OCI-LY7 (cell line): ENCODE results near the gene RREB1. TPM values are rescaled to one million over a fixed set of nuclear protein-coding genes. Genes with fewer than 3 reads are reported as not detected.

Experiments
- BruUV-seq: library from RNA; stranded (reverse); fragments of 400-500 nt; replicated peaks from 2 replicates; lab custom pipeline; 2021; lab: Mats Ljungman, UMichigan
- CTCF ChIA-PET: fragments of 300-600 bp; sonication (Branson Sonifier 250); formaldehyde crosslinking; loops from one replicate; lab custom pipeline; 2022; ENCODE audit warnings: antibody characterized with exemption; ENCODE audit not compliant: unreplicated experiment; lab: Charles Lee
- POLR2A ChIA-PET: fragments of 300-600 bp; sonication (Branson Sonifier 250); formaldehyde crosslinking; loops from one replicate; lab custom pipeline; 2022; ENCODE audit warnings: antibody characterized with exemption; lab: Charles Lee
- DNase-seq: peaks from one replicate; pipeline ENCODE4 v3.0.0-alpha.2; 2015; ENCODE audit warnings: low spot score
- H2AFZ ChIP-seq: fragments of 200-600 bp; sonication (generic), shearing (Covaris generic); 2 replicates; pipeline ENCODE4 v1.6.1; 2014; ENCODE audit warnings: mild to moderate bottlenecking, antibody characterized with exemption, low read length, moderate library complexity
- H3K27ac ChIP-seq: fragments of 200-600 bp; sonication (generic); 2 replicates; pipeline ENCODE4 v1.5.1; 2014; ENCODE audit warnings: mixed run types, low read depth, mild to moderate bottlenecking, moderate library complexity, low read length, inconsistent platforms; ENCODE audit not compliant: poor library complexity, severe bottlenecking
- H3K36me3 ChIP-seq: fragments of 200-600 bp; sonication (generic); 2 replicates; pipeline ENCODE4 v1.6.1; 2014; ENCODE audit warnings: mild to moderate bottlenecking, antibody characterized with exemption, low read length, moderate library complexity, mixed read lengths; ENCODE audit not compliant: insufficient read depth
- H3K4me1 ChIP-seq: fragments of 200-600 bp; sonication (generic); 2 replicates; pipeline ENCODE4 v1.5.1; 2014; ENCODE audit warnings: mild to moderate bottlenecking, low read length; ENCODE audit not compliant: insufficient read depth, poor library complexity, severe bottlenecking
- H3K4me2 ChIP-seq: fragments of 200-600 bp; sonication (generic); 2 replicates; pipeline ENCODE4 v1.6.1; 2014; ENCODE audit warnings: mild to moderate bottlenecking, low read length
- H3K4me3 ChIP-seq: fragments of 200-600 bp; sonication (generic); 2 replicates; pipeline ENCODE4 v1.5.1; 2014; ENCODE audit warnings: mild to moderate bottlenecking, low read depth, low read length; ENCODE audit not compliant: poor library complexity, severe bottlenecking
- H3K79me2 ChIP-seq: fragments of 200-600 bp; sonication (generic); 2 replicates; pipeline ENCODE4 v1.6.1; 2016; ENCODE audit warnings: low read depth, mild to moderate bottlenecking, low read length, moderate library complexity, mixed read lengths; ENCODE audit not compliant: insufficient read depth
- H3K9me2 ChIP-seq: fragments of 200-600 bp; sonication (generic); 2 replicates; pipeline ENCODE4 v1.6.1; 2016; ENCODE audit warnings: mild to moderate bottlenecking, low read length, mixed read lengths; ENCODE audit not compliant: insufficient read depth
- H3K9me3 ChIP-seq: fragments of 200-600 bp; sonication (generic); 2 replicates; pipeline ENCODE4 v1.6.1; 2014; ENCODE audit warnings: mild to moderate bottlenecking, mixed run types, low read length, mixed read lengths
- H4K20me1 ChIP-seq: fragments of 200-600 bp; sonication (generic); 2 replicates; pipeline ENCODE4 v1.6.1; 2014; ENCODE audit warnings: mild to moderate bottlenecking, antibody characterized with exemption, low read length, moderate library complexity, mixed read lengths; ENCODE audit not compliant: insufficient read depth
- CTCF ChIP-seq: fragments of 200-600 bp; sonication (generic); conservative IDR thresholded peaks from 2 replicates; pipeline ENCODE4 v1.5.1; 2014; ENCODE audit warnings: mild to moderate bottlenecking, antibody characterized with exemption, low read length, moderate library complexity, mixed read lengths
- EZH2phosphoT487 ChIP-seq: fragments of 200-600 bp; sonication (generic); IDR thresholded peaks from 2 replicates; pipeline ENCODE4 v1.6.1; 2018; ENCODE audit warnings: low read depth, borderline replicate concordance, mild to moderate bottlenecking, mixed run types, antibody characterized with exemption, low read length, moderate library complexity, mixed read lengths
- intact Hi-C: fragments of 100-400 bp; cut with micrococcal nuclease; formaldehyde crosslinking; loops from one replicate; pipeline ENCODE4 v1.10.0; 2022; ENCODE audit not compliant: unreplicated experiment
- total RNA-seq, 2 experiments: library from RNA; depleted of rRNA in 1 of 2; stranded (reverse); fragments of >200 nt in 1 of 2; shearing (Covaris generic) in 1 of 2; gene quantifications; 2 replicates each; pipeline ENCODE4 v1.2.3, GENCODE V29; 2014 to 2022

The RREB1 gene
- total RNA-seq, 2 experiments from 2014 or later = 4.4 to 7.1 TPM

- CTCF ChIA-PET = no interaction called here
- BruUV-seq = no TSS peak
Measured at GRCh38 chr6:7215131-7215530, 107.4 kb downstream of the RREB1 start.

GRCh38 chr6:7215798-7216231, 108.1 kb downstream of the RREB1 start:
- ChIA-PET POLR2A (no interaction called here), CTCF (no interaction called here)
- Histone ChIP-seq H3K36me3 (no peaks in the 10 kb centered on the region), H3K4me1 (no peaks in the 10 kb centered on the region), H4K20me1 (no peaks in the 10 kb centered on the region), H3K9me2 (no peaks in the 10 kb centered on the region), H3K4me3 (no peak overlapping the region), H3K79me2 (no peaks in the 10 kb centered on the region), H2AFZ (no peak overlapping the region), H3K9me3 (no peaks in the 10 kb centered on the region), H3K27ac (no peak overlapping the region), H3K4me2 (no peak overlapping the region)
- DNase-seq = no peak
- intact Hi-C loops = no loop called here
- TF ChIP-seq EZH2phosphoT487 (no peak), CTCF (no peak)
- no TSS peak for BruUV-seq

More at GRCh38 chr6:7215131-7215530, 107.4 kb downstream of the RREB1 start:
- POLR2A ChIA-PET = no interaction called here
- H3K4me2 ChIP-seq = no peak overlapping the region
- no peak overlapping the region for H3K27ac ChIP-seq
- no peak for DNase-seq
- H2AFZ ChIP-seq = no peak overlapping the region
- no peaks in the 10 kb centered on the region for H3K4me1 ChIP-seq
- TF ChIP-seq CTCF (no peak), EZH2phosphoT487 (no peak)
- intact Hi-C loops = no loop called here
- no peaks in the 10 kb centered on the region for H3K9me3 ChIP-seq
- no peaks in the 10 kb centered on the region for H3K9me2 ChIP-seq
- H4K20me1 ChIP-seq = no peaks in the 10 kb centered on the region
- H3K79me2 ChIP-seq = no peaks in the 10 kb centered on the region
- H3K4me3 ChIP-seq = no peak overlapping the region
- H3K36me3 ChIP-seq = no peaks in the 10 kb centered on the region

DNA sequence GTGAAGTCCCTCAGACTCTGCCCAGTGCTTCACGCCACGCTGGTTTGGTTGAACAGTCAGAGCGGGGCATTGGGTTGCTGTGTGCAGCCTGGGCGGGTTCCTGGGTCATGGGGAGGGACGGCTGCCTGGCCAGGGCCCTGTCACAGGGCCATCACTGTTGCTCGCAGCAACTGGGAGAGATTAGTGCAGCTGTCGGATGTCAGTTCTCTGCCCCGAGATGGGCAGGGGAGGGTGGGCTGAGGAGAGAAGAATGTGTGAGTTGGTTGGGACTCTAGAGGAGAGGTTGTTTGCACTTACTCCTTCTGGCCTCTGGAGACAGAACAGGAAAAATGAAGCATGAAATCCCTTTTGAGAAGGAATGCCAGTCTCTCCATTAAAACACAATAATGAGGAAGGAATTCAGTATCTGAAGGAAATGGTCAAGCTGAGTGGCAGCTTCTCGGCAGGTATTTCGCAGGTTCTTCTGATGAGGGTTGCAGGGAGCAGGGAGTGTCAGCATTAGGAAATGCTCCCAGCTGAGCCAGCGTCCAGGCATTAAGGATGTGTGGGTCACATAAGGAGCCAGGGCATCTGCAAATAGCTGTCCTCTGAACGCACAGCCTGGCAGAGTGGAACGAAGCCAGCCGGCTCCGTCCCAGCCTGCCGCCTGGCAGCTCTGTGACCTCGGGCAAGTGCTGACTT, 109.3 kb downstream of the RREB1 start:
- DNase-seq = no peak

More for the DNA sequence above, 109.3 kb downstream of the RREB1 start:
- H3K36me3 ChIP-seq = no peaks in the 10 kb centered on the region
- no peaks in the 10 kb centered on the region for H4K20me1 ChIP-seq
- no peak overlapping the region for H3K4me2 ChIP-seq
- BruUV-seq = no TSS peak
- H3K79me2 ChIP-seq = no peaks in the 10 kb centered on the region
- H3K9me2 ChIP-seq = no peaks in the 10 kb centered on the region
- intact Hi-C loops = no loop called here
- no peak for TF ChIP-seq EZH2phosphoT487
- TF ChIP-seq CTCF = no peak
- no peaks in the 10 kb centered on the region for H3K4me1 ChIP-seq
- no peaks in the 10 kb centered on the region for H3K9me3 ChIP-seq
- no peak overlapping the region for H3K27ac ChIP-seq
- POLR2A ChIA-PET = interaction anchor here (0.5 to 0.7 kb wide), 2 partner anchors 614 to 764 kb away, joined by 3 read pairs; no protein-coding TSS in a partner anchor
- no peak overlapping the region for H3K4me3 ChIP-seq
- CTCF ChIA-PET = no interaction called here
- H2AFZ ChIP-seq = no peak overlapping the region
